PC-9 (cell line): ENCODE measurements around the gene ANP32A. TPM values are rescaled to one million over a fixed set of nuclear protein-coding genes. Genes with fewer than 3 reads are reported as not detected.

Source experiments
- BruUV-seq: library from RNA; stranded (reverse); fragments of 400-500 nt; replicated peaks from 2 replicates; lab custom pipeline; 2021; lab: Mats Ljungman, UMichigan
- CTCF ChIA-PET: fragments of 300-600 bp; sonication (Branson Sonifier 250); formaldehyde crosslinking; loops from one replicate; lab custom pipeline; 2022; ENCODE audit warnings: antibody characterized with exemption; lab: Charles Lee
- POLR2A ChIA-PET: fragments of 300-600 bp; sonication (Branson Sonifier 250); formaldehyde crosslinking; loops from one replicate; lab custom pipeline; 2022; ENCODE audit warnings: antibody characterized with exemption; ENCODE audit not compliant: unreplicated experiment; lab: Charles Lee
- DNase-seq, 2 experiments: peaks; one replicate each; pipeline versions ENCODE4 v3.0.0 to v3.0.0-alpha.2; 2015 to 2022; ENCODE audit warnings: mixed read lengths in 1 of 2
- H2AFZ ChIP-seq: fragments of 200-600 bp; sonication (generic); 2 replicates; pipeline ENCODE4 v1.8.1; 2017; ENCODE audit warnings: antibody characterized with exemption
- H3F3A ChIP-seq: fragments of 200-600 bp; sonication (generic); 2 replicates; pipeline ENCODE4 v1.8.1; 2017; ENCODE audit warnings: antibody characterized with exemption, mild to moderate bottlenecking, low read depth; ENCODE audit not compliant: insufficient read depth
- H3K27ac ChIP-seq: fragments of 200-600 bp; sonication (generic); 2 replicates; pipeline ENCODE4 v1.6.1; 2016; ENCODE audit warnings: mixed run types
- H3K27me3 ChIP-seq: fragments of 200-600 bp; sonication (generic); 2 replicates; pipeline ENCODE4 v1.6.1; 2016; ENCODE audit warnings: low read depth, mixed run types; ENCODE audit not compliant: insufficient read depth
- H3K36me3 ChIP-seq: fragments of 200-600 bp; sonication (generic); 2 replicates; pipeline ENCODE4 v1.6.1; 2016; ENCODE audit warnings: low read depth, mixed run types
- H3K4me1 ChIP-seq: fragments of 200-600 bp; sonication (generic); replicated peaks from 2 replicates; pipeline ENCODE4 v1.6.1; 2016; ENCODE audit warnings: mixed run types; ENCODE audit not compliant: insufficient read depth
- H3K4me2 ChIP-seq: fragments of 200-600 bp; sonication (generic); 2 replicates; pipeline ENCODE4 v1.6.1; 2017; ENCODE audit warnings: mixed run types
- H3K4me3 ChIP-seq: fragments of 200-600 bp; sonication (generic); 2 replicates; pipeline ENCODE4 v1.6.1; 2016; ENCODE audit warnings: mixed run types
- H3K79me2 ChIP-seq: fragments of 200-600 bp; sonication (generic); 2 replicates; pipeline ENCODE4 v1.6.1; 2017; ENCODE audit warnings: low read depth, mixed run types
- H3K9me2 ChIP-seq: fragments of 200-600 bp; sonication (generic); 2 replicates; pipeline ENCODE4 v1.8.1; 2017; ENCODE audit warnings: mild to moderate bottlenecking; ENCODE audit not compliant: insufficient read depth
- H3K9me3 ChIP-seq: fragments of 200-600 bp; sonication (generic); 2 replicates; pipeline ENCODE4 v1.8.1; 2016; ENCODE audit warnings: low read depth; ENCODE audit not compliant: insufficient read depth
- H4K20me1 ChIP-seq: fragments of 200-600 bp; sonication (generic); 2 replicates; pipeline ENCODE4 v1.8.1; 2017; ENCODE audit not compliant: insufficient read depth
- EZH2 ChIP-seq: fragments of 200-600 bp; sonication (generic); IDR thresholded peaks from 2 replicates; pipeline ENCODE4 v1.8.0; 2017; ENCODE audit warnings: antibody characterized with exemption, low read depth
- intact Hi-C: fragments of 100-400 bp; cut with micrococcal nuclease; formaldehyde crosslinking; loops from one replicate; pipeline ENCODE4 v1.10.0; 2022; ENCODE audit not compliant: unreplicated experiment
- total RNA-seq: library from RNA; stranded (reverse); gene quantifications from 2 replicates; pipeline ENCODE4 v1.2.3, GENCODE V29; 2021
- TF ChIP-seq, protein P1 (sequence below): fragments of 200-600 bp; sonication (generic); conservative IDR thresholded peaks from 2 replicates; pipeline ENCODE4 v1.6.1; 2017; ENCODE audit warnings: mixed run types, antibody characterized with exemption, mild to moderate bottlenecking, moderate library complexity

The ANP32A gene
- total RNA-seq, 1 experiment from 2014 or later = 182 TPM

GRCh38 chr15:68815598-68815997 lies 5.1 kb downstream of the ANP32A start:
- intact Hi-C loops = no loop called here
- no TSS peak for BruUV-seq
- ChIA-PET CTCF (interaction anchor here (0.7 kb wide), 1 partner anchor 163 kb away, joined by 3 read pairs; no protein-coding TSS in a partner anchor), POLR2A (interaction anchor here (0.6 kb wide), 1 partner anchor 124 kb away, joined by 3 read pairs; no protein-coding TSS in a partner anchor)
- Histone ChIP-seq H3K36me3 (no peaks in the 10 kb centered on the region; the same call in 1 of the 2 replicates), H2AFZ (no peak overlapping the region), H3K4me1 (peaks cover 19% of the 10 kb centered on the region), H4K20me1 (peaks cover 49% of the 10 kb centered on the region), H3K27ac (no peak overlapping the region), H3K4me2 (peak overlapping the region; percentile 73), H3K9me2 (no peaks in the 10 kb centered on the region), H3K4me3 (0 out of 2 replicates have a peak overlapping the region, but pooled peaks have one; percentile 89), H3F3A (no peaks in the 10 kb centered on the region; the same call in 1 of the 2 replicates), H3K27me3 (no peaks in the 10 kb centered on the region), H3K9me3 (no peaks in the 10 kb centered on the region), H3K79me2 (peaks cover 99% of the 10 kb centered on the region)
- DNase-seq = peak in 1 of 2 experiments; percentile 45
- TF ChIP-seq, protein P1, sequence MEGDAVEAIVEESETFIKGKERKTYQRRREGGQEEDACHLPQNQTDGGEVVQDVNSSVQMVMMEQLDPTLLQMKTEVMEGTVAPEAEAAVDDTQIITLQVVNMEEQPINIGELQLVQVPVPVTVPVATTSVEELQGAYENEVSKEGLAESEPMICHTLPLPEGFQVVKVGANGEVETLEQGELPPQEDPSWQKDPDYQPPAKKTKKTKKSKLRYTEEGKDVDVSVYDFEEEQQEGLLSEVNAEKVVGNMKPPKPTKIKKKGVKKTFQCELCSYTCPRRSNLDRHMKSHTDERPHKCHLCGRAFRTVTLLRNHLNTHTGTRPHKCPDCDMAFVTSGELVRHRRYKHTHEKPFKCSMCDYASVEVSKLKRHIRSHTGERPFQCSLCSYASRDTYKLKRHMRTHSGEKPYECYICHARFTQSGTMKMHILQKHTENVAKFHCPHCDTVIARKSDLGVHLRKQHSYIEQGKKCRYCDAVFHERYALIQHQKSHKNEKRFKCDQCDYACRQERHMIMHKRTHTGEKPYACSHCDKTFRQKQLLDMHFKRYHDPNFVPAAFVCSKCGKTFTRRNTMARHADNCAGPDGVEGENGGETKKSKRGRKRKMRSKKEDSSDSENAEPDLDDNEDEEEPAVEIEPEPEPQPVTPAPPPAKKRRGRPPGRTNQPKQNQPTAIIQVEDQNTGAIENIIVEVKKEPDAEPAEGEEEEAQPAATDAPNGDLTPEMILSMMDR = no peak
- no peak for TF ChIP-seq EZH2

- ChIA-PET CTCF (no interaction called here), POLR2A (interaction anchor here (0.7 kb wide), 1 partner anchor 218 kb away, joined by 6 read pairs; no protein-coding TSS in a partner anchor)
- Histone ChIP-seq H3K79me2 (peaks cover 99% of the 10 kb centered on the region), H3K9me3 (no peaks in the 10 kb centered on the region), H3K4me3 (no peak overlapping the region), H3K36me3 (no peaks in the 10 kb centered on the region; the same call in 1 of the 2 replicates), H3K9me2 (no peaks in the 10 kb centered on the region), H4K20me1 (peaks cover 53% of the 10 kb centered on the region), H2AFZ (no peak overlapping the region), H3K4me2 (0 out of 2 replicates have a peak overlapping the region, but pooled peaks have one; percentile 73), H3K4me1 (peaks cover 19% of the 10 kb centered on the region), H3F3A (no peaks in the 10 kb centered on the region; the same call in 1 of the 2 replicates), H3K27me3 (no peaks in the 10 kb centered on the region), H3K27ac (no peak overlapping the region)
- TF ChIP-seq, protein P1 = no peak
- BruUV-seq = no TSS peak
- intact Hi-C loops = no loop called here
- no peak for DNase-seq
Observed at GRCh38 chr15:68814596-68814995, 6.1 kb downstream of the ANP32A start.

- no TSS peak for BruUV-seq
- Histone ChIP-seq H3K27ac (no peak overlapping the region; the same call in 1 of the 2 replicates), H3K27me3 (no peaks in the 10 kb centered on the region), H3K4me2 (no peak overlapping the region), H3F3A (no peaks in the 10 kb centered on the region; the same call in 1 of the 2 replicates), H3K36me3 (no peaks in the 10 kb centered on the region; the same call in 1 of the 2 replicates), H4K20me1 (peaks cover 71% of the 10 kb centered on the region), H3K4me1 (peaks cover 19% of the 10 kb centered on the region), H2AFZ (no peak overlapping the region), H3K9me2 (no peaks in the 10 kb centered on the region), H3K9me3 (no peaks in the 10 kb centered on the region), H3K79me2 (peaks cover 100% of the 10 kb centered on the region), H3K4me3 (no peak overlapping the region)
- TF ChIP-seq, protein P1 = no peak
- no peak for TF ChIP-seq EZH2
- no peak for DNase-seq
- POLR2A ChIA-PET = no interaction called here
- CTCF ChIA-PET = interaction anchor here (0.6 to 0.7 kb wide), 3 partner anchors 63 to 545 kb away, joined by 3 to 8 read pairs (median 5); no protein-coding TSS in a partner anchor
- intact Hi-C loops = no loop called here
Observed at GRCh38 chr15:68812597-68813431, 7.9 kb downstream of the ANP32A start.
